Right cardiac atrium (tissue), 5 donors: ENCODE measurements around the gene ACOT11. TPM values are rescaled to one million over a fixed set of nuclear protein-coding genes. Genes with fewer than 3 reads are reported as not detected.

Experiments used
- ATAC-seq, 2 donors: fragments of 200-7000 bp; cut with Tn5 transposase; one replicate each; pipeline versions ENCODE4 v1.8.0 to v1.9.1; 2020; ENCODE audit warnings: moderate library complexity in 2 of 2, mild to moderate bottlenecking in 1 of 2
- DNase-seq, 3 donors: peaks; one replicate each; pipeline ENCODE4 v3.0.0-alpha.2; 2020
- H3K27ac ChIP-seq: one replicate; pipeline ENCODE4 v1.5.1; 2013; ENCODE audit warnings: mild to moderate bottlenecking, low read length, control low read depth, moderate library complexity
- H3K27me3 ChIP-seq: one replicate; pipeline ENCODE4 v1.6.1; 2013; ENCODE audit not compliant: control insufficient read depth, insufficient read depth
- H3K4me1 ChIP-seq: one replicate; pipeline ENCODE4 v1.6.1; 2013; ENCODE audit warnings: low read length; ENCODE audit not compliant: control insufficient read depth, insufficient read depth
- H3K4me3 ChIP-seq: one replicate; pipeline ENCODE4 v1.5.1; 2013; ENCODE audit warnings: low read length, control low read depth
- H3K9me3 ChIP-seq: one replicate; pipeline ENCODE4 v1.6.1; 2013; ENCODE audit warnings: low read length; ENCODE audit not compliant: control insufficient read depth
- WGBS: extraction: QIAGEN DNeasy Blood & Tissue Kit; methylation state at CpG from one replicate; pipeline ENCODE4 v1.1.7; 2013; 5-methylcytosine and 5-hydroxymethylcytosine counted together
- intact Hi-C, 4 donors: fragments of 100-400 bp; cut with DNase I; formaldehyde crosslinking; loops; one replicate each; pipeline versions ENCODE4 v1.11.0 to v1.14.0; 2022 to 2023
- polyA plus RNA-seq: library from polyadenylated mRNA; stranded (reverse); fragments of 200-250 nt; gene quantifications from one replicate; pipeline ENCODE4 v1.2.3, GENCODE V29; 2013
- total RNA-seq, 4 donors: library from RNA; stranded (reverse); fragmentation: NEBNext Ultra II Directional; extraction: Animal tissue kit (Norgen Biotek cat#: 25700); gene quantifications; one replicate each; pipeline ENCODE4 v1.2.1, GENCODE V29; 2021
- donor health status: healthy with polysubstance abuse.
- donor health status: DM: no; HTN: yes; CAD: no.
- donor health status: DM: no; HTN: no; CAD: no.
- donor health status: DM: no; HTN: yes; CAD: no; lungs with severe emphysema.
- donor health status: DM: yes; HTN: yes; CAD: no.

ACOT11 gene
- total and polyA plus RNA-seq, 5 donors: 14.4 to 32.7 (median 26.2) TPM

- Histone ChIP-seq H3K9me3 (no peaks in the 10 kb centered on the region), H3K27me3 (no peaks in the 10 kb centered on the region), H3K27ac (peak overlapping the region; percentile 10), H3K4me3 (no peak overlapping the region), H3K4me1 (peaks cover 22% of the 10 kb centered on the region)
- intact Hi-C loops: no loop called here
- DNase-seq (no peak), ATAC-seq (no peak)
- 68% methylated on average over 4 of the region's 4 CpGs for WGBS
Observed at GRCh38 chr1:54579337-54579781, 31.3 kb downstream of the ACOT11 start.

- no peak for DNase-seq
- H3K4me3 ChIP-seq: no peak overlapping the region
- WGBS: 66% methylated on average over 11 of the region's 11 CpGs
- no peaks in the 10 kb centered on the region for H3K27me3 ChIP-seq
- no peaks in the 10 kb centered on the region for H3K9me3 ChIP-seq
- H3K4me1 ChIP-seq: peaks cover 19% of the 10 kb centered on the region
- peak overlapping the region; percentile 64 for H3K27ac ChIP-seq
- intact Hi-C loops: loop anchor here in 1 of 4 donors (5.0 kb wide), 1 partner anchor 34 kb away; the partner anchor contains the start of gene ACOT11
- no peak for ATAC-seq
Observed at GRCh38 chr1:54580856-54581550, 33.0 kb downstream of the ACOT11 start.

- DNase-seq (peak; percentile 91 to 97 (median 96)), ATAC-seq (peak; percentile 91 to 95)
- WGBS: 52% methylated on average over 5 of the region's 5 CpGs
- H3K27me3 ChIP-seq: no peaks in the 10 kb centered on the region
- H3K9me3 ChIP-seq: no peaks in the 10 kb centered on the region
- H3K4me3 ChIP-seq: no peak overlapping the region
- intact Hi-C loops: loop anchor here in 1 of 4 donors (5.0 kb wide), 1 partner anchor 34 kb away; the partner anchor contains the start of gene ACOT11
- H3K4me1 ChIP-seq: peaks cover 19% of the 10 kb centered on the region
- H3K27ac ChIP-seq: peak overlapping the region; percentile 82
Observed at GRCh38 chr1:54581621-54582035, 33.6 kb downstream of the ACOT11 start.

GRCh38 chr1:54582566-54583306 is 34.7 kb downstream of the ACOT11 start:
- no peaks in the 10 kb centered on the region for H3K9me3 ChIP-seq
- 80% methylated on average over 19 of the region's 19 CpGs for whole genome bisulfite sequencing
- no peak overlapping the region for H3K4me3 ChIP-seq
- intact Hi-C loops: loop anchor here in 1 of 4 donors (5.0 kb wide), 1 partner anchor 35 kb away; the partner anchor contains the start of gene ACOT11
- DNase-seq (peak in 1 of 3 donors; percentile 72), ATAC-seq (no peak)
- no peaks in the 10 kb centered on the region for H3K27me3 ChIP-seq
- H3K27ac ChIP-seq: peak overlapping the region; percentile 82
- peaks cover 18% of the 10 kb centered on the region for H3K4me1 ChIP-seq

- intact Hi-C loops: loop anchor here in 1 of 4 donors (5.0 kb wide), 1 partner anchor 36 kb away; the partner anchor contains the start of gene ACOT11
- H3K27me3 ChIP-seq: no peaks in the 10 kb centered on the region
- peaks cover 13% of the 10 kb centered on the region for H3K4me1 ChIP-seq
- DNase-seq: peak in 1 of 3 donors; percentile 38
- ATAC-seq: no peak
- H3K27ac ChIP-seq: peak overlapping the region; percentile 82
- H3K4me3 ChIP-seq: no peak overlapping the region
- H3K9me3 ChIP-seq: no peaks in the 10 kb centered on the region
- 66% methylated on average over 3 of the region's 3 CpGs for WGBS
Observed at GRCh38 chr1:54583307-54583686, 35.3 kb downstream of the ACOT11 start.

- H3K4me3 ChIP-seq: no peak overlapping the region
- DNase-seq (peak in 1 of 3 donors; percentile 27), ATAC-seq (no peak)
- 54% methylated on average over 2 of the region's 2 CpGs for WGBS
- peak overlapping the region; percentile 88 for H3K27ac ChIP-seq
- H3K4me1 ChIP-seq: peaks cover 13% of the 10 kb centered on the region
- intact Hi-C loops: loop anchor here in 1 of 4 donors (5.0 kb wide), 1 partner anchor 37 kb away; the partner anchor contains the start of gene ACOT11
- H3K9me3 ChIP-seq: no peaks in the 10 kb centered on the region
- no peaks in the 10 kb centered on the region for H3K27me3 ChIP-seq
Observed at GRCh38 chr1:54583871-54584270, 35.8 kb downstream of the ACOT11 start.

GRCh38 chr1:54584575-54584974 is 36.5 kb downstream of the ACOT11 start:
- WGBS: 86% methylated on average over 17 of the region's 17 CpGs
- DNase-seq (peak in 1 of 3 donors; percentile 50), ATAC-seq (no peak)
- intact Hi-C loops: loop anchor here in 1 of 4 donors (5.0 kb wide), 1 partner anchor 37 kb away; the partner anchor contains the start of gene ACOT11
- Histone ChIP-seq H3K27me3 (no peaks in the 10 kb centered on the region), H3K9me3 (no peaks in the 10 kb centered on the region), H3K4me1 (peaks cover 13% of the 10 kb centered on the region), H3K4me3 (no peak overlapping the region), H3K27ac (peak overlapping the region; percentile 88)

GRCh38 chr1:54585181-54586066 is 37.4 kb downstream of the ACOT11 start:
- 76% methylated on average over 15 of the region's 15 CpGs for WGBS
- H3K27ac ChIP-seq: peak overlapping the region; percentile 88

GRCh38 chr1:54588377-54588776 is 40.3 kb downstream of the ACOT11 start:
- 49% methylated on average over 2 of the region's 2 CpGs for WGBS
- peak in 1 of 3 donors; percentile 21 for DNase-seq
- Histone ChIP-seq H3K27me3 (no peaks in the 10 kb centered on the region), H3K4me3 (no peak overlapping the region), H3K4me1 (peaks cover 2% of the 10 kb centered on the region), H3K27ac (no peak overlapping the region), H3K9me3 (no peaks in the 10 kb centered on the region)
- intact Hi-C loops: no loop called here
- no peak for ATAC-seq

More at GRCh38 chr1:54585181-54586066, 37.4 kb downstream of the ACOT11 start:
- peaks cover 13% of the 10 kb centered on the region for H3K4me1 ChIP-seq
- intact Hi-C loops: no loop called here
- no peaks in the 10 kb centered on the region for H3K27me3 ChIP-seq
- peak; percentile 54 to 86 (median 79) for DNase-seq
- H3K9me3 ChIP-seq: no peaks in the 10 kb centered on the region
- no peak overlapping the region for H3K4me3 ChIP-seq
- peak; percentile 69 to 70 for ATAC-seq

- 85% methylated on average over 5 of the region's 5 CpGs for WGBS
- intact Hi-C loops: no loop called here
- no peaks in the 10 kb centered on the region for H3K9me3 ChIP-seq
- ATAC-seq (no peak), DNase-seq (peak in 1 of 3 donors; percentile 15)
- peaks cover 4% of the 10 kb centered on the region for H3K4me1 ChIP-seq
- H3K4me3 ChIP-seq: no peak overlapping the region
- H3K27ac ChIP-seq: no peak overlapping the region
- no peaks in the 10 kb centered on the region for H3K27me3 ChIP-seq
Observed at GRCh38 chr1:54591127-54591756, 43.2 kb downstream of the ACOT11 start.
